ENCODE results near the gene SAMD11. TPM values are rescaled to one million over a fixed set of nuclear protein-coding genes. Genes with fewer than 3 reads are reported as not detected.
A peak's percentile ranks its signal among the peaks of the same experiment; 100 is the strongest.

The SAMD11 gene
- total and polyA plus RNA-seq, 2 donors (not counting 1 experiment from before 2014, with no cell fraction given): not detected

GRCh38 chr1:941588-942383 lies 18.1 kb downstream of the SAMD11 start:
- TF ChIP-seq EZH2 (IDR thresholded peaks at IDR 0.05; ENCODE audit: borderline replicate concordance, insufficient read depth, low read depth, low read length, poor library complexity, severe bottlenecking): peak; percentile 68
- TF ChIP-seq, protein P1, sequence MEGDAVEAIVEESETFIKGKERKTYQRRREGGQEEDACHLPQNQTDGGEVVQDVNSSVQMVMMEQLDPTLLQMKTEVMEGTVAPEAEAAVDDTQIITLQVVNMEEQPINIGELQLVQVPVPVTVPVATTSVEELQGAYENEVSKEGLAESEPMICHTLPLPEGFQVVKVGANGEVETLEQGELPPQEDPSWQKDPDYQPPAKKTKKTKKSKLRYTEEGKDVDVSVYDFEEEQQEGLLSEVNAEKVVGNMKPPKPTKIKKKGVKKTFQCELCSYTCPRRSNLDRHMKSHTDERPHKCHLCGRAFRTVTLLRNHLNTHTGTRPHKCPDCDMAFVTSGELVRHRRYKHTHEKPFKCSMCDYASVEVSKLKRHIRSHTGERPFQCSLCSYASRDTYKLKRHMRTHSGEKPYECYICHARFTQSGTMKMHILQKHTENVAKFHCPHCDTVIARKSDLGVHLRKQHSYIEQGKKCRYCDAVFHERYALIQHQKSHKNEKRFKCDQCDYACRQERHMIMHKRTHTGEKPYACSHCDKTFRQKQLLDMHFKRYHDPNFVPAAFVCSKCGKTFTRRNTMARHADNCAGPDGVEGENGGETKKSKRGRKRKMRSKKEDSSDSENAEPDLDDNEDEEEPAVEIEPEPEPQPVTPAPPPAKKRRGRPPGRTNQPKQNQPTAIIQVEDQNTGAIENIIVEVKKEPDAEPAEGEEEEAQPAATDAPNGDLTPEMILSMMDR (IDR thresholded peaks at IDR 0.05): no peak
- ChIA-PET CTCF (interaction anchor here (1.0 to 1.7 kb wide), 2 partner anchors 39 to 72 kb away, joined by 3 to 6 read pairs; no protein-coding TSS in a partner anchor), POLR2A (no interaction called here)
- peak; percentile 25 for ATAC-seq (ENCODE audit: low read depth)
- Histone ChIP-seq H3K27ac (ENCODE audit: low read length in 2 of 2) (no peak overlapping the region), H4K20me1 (ENCODE audit: control insufficient read depth, insufficient read depth, low read length, poor library complexity, severe bottlenecking) (peaks cover 7% of the 10 kb centered on the region), H3K27me3 (replicated peaks in 1 of 4; ENCODE audit: control extremely low read depth in 1 of 4, control insufficient read depth in 3 of 4, insufficient read depth in 4 of 4, low read length in 3 of 4) (peaks cover 0 to 50% (median 20%) of the 10 kb centered on the region in 4 experiments), H3K79me2 (ENCODE audit: control insufficient read depth, insufficient read depth, low read length) (no peaks in the 10 kb centered on the region), H3K36me3 (replicated peaks in 1 of 2; ENCODE audit: control extremely low read depth in 1 of 2, control insufficient read depth in 1 of 2, extremely low read depth in 1 of 2, insufficient read depth in 2 of 2, low read length in 1 of 2) (peaks cover 0 to 16% of the 10 kb centered on the region in 2 experiments), H3K4me3 (ENCODE audit: control extremely low read depth in 1 of 5, extremely low read depth in 1 of 5, insufficient read depth in 1 of 5, low read depth in 2 of 5, low read length in 4 of 5) (peak overlapping the region in 3 of 5 experiments; percentile 34 to 56 (median 47)), H3K9ac (ENCODE audit: low read length) (peak overlapping the region; percentile 62), H3K9me3 (ENCODE audit: control extremely low read depth in 1 of 3, control insufficient read depth in 2 of 3, insufficient read depth in 1 of 3, low read length in 2 of 3) (peaks cover 0 to 5% (median 0%) of the 10 kb centered on the region in 3 donors), H3K4me2 (replicated peaks; ENCODE audit: low read depth, low read length, poor library complexity, severe bottlenecking) (peak overlapping the region; percentile 90), H3K4me1 (ENCODE audit: control insufficient read depth in 2 of 2, insufficient read depth in 2 of 2, low read length in 2 of 2) (peaks cover 30 to 31% of the 10 kb centered on the region in 2 donors), H2AFZ (ENCODE audit: insufficient read depth, low read depth, low read length, poor library complexity, severe bottlenecking) (peak overlapping the region; percentile 33)
- under 1% methylated on average over 97 of the region's 98 CpGs for WGBS (ENCODE audit: insufficient coverage)
- Mint-ChIP-seq H3K4me1 (peaks cover 14% of the 10 kb centered on the region), H3K27ac (no peak overlapping the region), H3K4me3 (peak overlapping the region; percentile 86), H3K27me3 (peaks cover 22% of the 10 kb centered on the region), H3K9me3 (ENCODE audit: insufficient read depth) (no peaks in the 10 kb centered on the region)
- peak; percentile 59 for DNase-seq
- intact Hi-C loops (cut with micrococcal nuclease): no loop called here

DNA sequence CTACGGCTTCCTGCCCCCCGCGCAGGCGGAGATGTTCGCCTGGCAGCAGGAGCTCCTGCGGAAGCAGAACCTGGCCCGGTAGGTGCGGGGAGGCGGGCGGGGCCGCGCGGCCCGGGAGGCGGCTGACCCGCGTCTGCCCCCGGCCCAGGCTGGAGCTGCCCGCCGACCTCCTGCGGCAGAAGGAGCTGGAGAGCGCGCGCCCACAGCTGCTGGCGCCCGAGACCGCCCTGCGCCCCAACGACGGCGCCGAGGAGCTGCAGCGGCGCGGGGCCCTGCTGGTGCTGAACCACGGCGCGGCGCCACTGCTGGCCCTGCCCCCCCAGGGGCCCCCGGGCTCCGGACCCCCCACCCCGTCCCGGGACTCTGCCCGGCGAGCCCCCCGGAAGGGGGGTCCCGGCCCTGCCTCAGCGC lies 18.7 kb downstream of the SAMD11 start:
- intact Hi-C loops (cut with micrococcal nuclease): no loop called here
- Mint-ChIP-seq H3K4me1 (peaks cover 14% of the 10 kb centered on the region), H3K27ac (no peak overlapping the region), H3K9me3 (ENCODE audit: insufficient read depth) (no peaks in the 10 kb centered on the region), H3K27me3 (peaks cover 22% of the 10 kb centered on the region), H3K4me3 (peak overlapping the region; percentile 37)
- Histone ChIP-seq H3K36me3 (replicated peaks in 1 of 2; ENCODE audit: control extremely low read depth in 1 of 2, control insufficient read depth in 1 of 2, extremely low read depth in 1 of 2, insufficient read depth in 2 of 2, low read length in 1 of 2) (peaks cover 0 to 22% of the 10 kb centered on the region in 2 experiments), H3K4me1 (ENCODE audit: control insufficient read depth in 2 of 2, insufficient read depth in 2 of 2, low read length in 2 of 2) (peaks cover 30 to 31% of the 10 kb centered on the region in 2 donors), H3K9ac (ENCODE audit: low read length) (peak overlapping the region; percentile 62), H3K27ac (ENCODE audit: low read length in 2 of 2) (no peak overlapping the region), H2AFZ (ENCODE audit: insufficient read depth, low read depth, low read length, poor library complexity, severe bottlenecking) (no peak overlapping the region), H3K9me3 (ENCODE audit: control extremely low read depth in 1 of 3, control insufficient read depth in 2 of 3, insufficient read depth in 1 of 3, low read length in 2 of 3) (peaks cover 0 to 5% (median 0%) of the 10 kb centered on the region in 3 donors), H3K27me3 (replicated peaks in 1 of 4; ENCODE audit: control extremely low read depth in 1 of 4, control insufficient read depth in 3 of 4, insufficient read depth in 4 of 4, low read length in 3 of 4) (peaks cover 0 to 48% (median 20%) of the 10 kb centered on the region in 4 experiments), H3K79me2 (ENCODE audit: control insufficient read depth, insufficient read depth, low read length) (no peaks in the 10 kb centered on the region), H3K4me2 (replicated peaks; ENCODE audit: low read depth, low read length, poor library complexity, severe bottlenecking) (peak overlapping the region; percentile 90), H3K4me3 (ENCODE audit: control extremely low read depth in 1 of 5, extremely low read depth in 1 of 5, insufficient read depth in 1 of 5, low read depth in 2 of 5, low read length in 4 of 5) (peak overlapping the region in 2 of 5 experiments; percentile 34 to 56), H4K20me1 (ENCODE audit: control insufficient read depth, insufficient read depth, low read length, poor library complexity, severe bottlenecking) (peaks cover 11% of the 10 kb centered on the region)
- CTCF ChIA-PET: interaction anchor here (1.0 to 1.5 kb wide), 2 partner anchors 37 to 38 kb away, joined by 3 to 4 read pairs; no protein-coding TSS in a partner anchor
- POLR2A ChIA-PET: interaction anchor here (0.6 kb wide), 1 partner anchor 60 kb away, joined by 3 read pairs; no protein-coding TSS in a partner anchor
- DNase-seq (peak; percentile 43), ATAC-seq (ENCODE audit: low read depth) (no peak)
- TF ChIP-seq EZH2 (IDR thresholded peaks at IDR 0.05; ENCODE audit: borderline replicate concordance, insufficient read depth, low read depth, low read length, poor library complexity, severe bottlenecking): no peak
- TF ChIP-seq, protein P1 (IDR thresholded peaks at IDR 0.05): no peak
- under 1% methylated on average over 47 of the region's 48 CpGs for WGBS (ENCODE audit: insufficient coverage)
